ENCODE data around the gene ANXA6.

The ANXA6 gene

GRCh38 chr5:151079838-151080612 lies 77.6 kb downstream of the ANXA6 start:
- peak overlapping the region; percentile 96 for H3K27ac ChIP-seq
- TF ChIP-seq, protein P1, sequence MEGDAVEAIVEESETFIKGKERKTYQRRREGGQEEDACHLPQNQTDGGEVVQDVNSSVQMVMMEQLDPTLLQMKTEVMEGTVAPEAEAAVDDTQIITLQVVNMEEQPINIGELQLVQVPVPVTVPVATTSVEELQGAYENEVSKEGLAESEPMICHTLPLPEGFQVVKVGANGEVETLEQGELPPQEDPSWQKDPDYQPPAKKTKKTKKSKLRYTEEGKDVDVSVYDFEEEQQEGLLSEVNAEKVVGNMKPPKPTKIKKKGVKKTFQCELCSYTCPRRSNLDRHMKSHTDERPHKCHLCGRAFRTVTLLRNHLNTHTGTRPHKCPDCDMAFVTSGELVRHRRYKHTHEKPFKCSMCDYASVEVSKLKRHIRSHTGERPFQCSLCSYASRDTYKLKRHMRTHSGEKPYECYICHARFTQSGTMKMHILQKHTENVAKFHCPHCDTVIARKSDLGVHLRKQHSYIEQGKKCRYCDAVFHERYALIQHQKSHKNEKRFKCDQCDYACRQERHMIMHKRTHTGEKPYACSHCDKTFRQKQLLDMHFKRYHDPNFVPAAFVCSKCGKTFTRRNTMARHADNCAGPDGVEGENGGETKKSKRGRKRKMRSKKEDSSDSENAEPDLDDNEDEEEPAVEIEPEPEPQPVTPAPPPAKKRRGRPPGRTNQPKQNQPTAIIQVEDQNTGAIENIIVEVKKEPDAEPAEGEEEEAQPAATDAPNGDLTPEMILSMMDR (conservative IDR thresholded peaks at IDR 0.05), result no peak

- peak overlapping the region; percentile 96; the same call in 1 of the 2 replicates for H3K27ac ChIP-seq
- TF ChIP-seq, protein P1 (conservative IDR thresholded peaks at IDR 0.05), result no peak
Observed at GRCh38 chr5:151078490-151079262, 78.9 kb downstream of the ANXA6 start.

DNA sequence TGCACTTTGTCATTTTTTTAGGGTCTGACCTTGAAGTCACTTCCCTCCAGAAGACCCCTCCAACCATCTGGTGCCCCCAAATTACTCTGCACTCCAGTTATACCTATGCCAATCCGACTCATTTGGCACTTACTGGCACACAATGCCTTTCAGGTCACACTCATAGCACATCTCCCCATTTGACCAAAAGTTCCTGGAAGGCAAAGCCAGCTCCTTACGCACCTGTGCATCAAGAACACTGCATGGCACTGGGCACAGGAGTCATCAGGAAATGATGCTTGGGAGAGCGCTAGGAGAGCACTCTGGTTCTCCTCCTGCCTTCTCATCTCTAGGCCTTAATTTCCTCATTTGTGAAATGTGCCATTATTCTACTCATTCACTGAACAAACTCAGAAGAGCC lies 79.6 kb downstream of the ANXA6 start:
- H3K27ac ChIP-seq, result no peak overlapping the region
- TF ChIP-seq, protein P1 (conservative IDR thresholded peaks at IDR 0.05), result no peak

GRCh38 chr5:151077419-151077818 lies 80.2 kb downstream of the ANXA6 start:
- H3K27ac ChIP-seq, result no peak overlapping the region
- TF ChIP-seq, protein P1 (conservative IDR thresholded peaks at IDR 0.05), result no peak

DNA sequence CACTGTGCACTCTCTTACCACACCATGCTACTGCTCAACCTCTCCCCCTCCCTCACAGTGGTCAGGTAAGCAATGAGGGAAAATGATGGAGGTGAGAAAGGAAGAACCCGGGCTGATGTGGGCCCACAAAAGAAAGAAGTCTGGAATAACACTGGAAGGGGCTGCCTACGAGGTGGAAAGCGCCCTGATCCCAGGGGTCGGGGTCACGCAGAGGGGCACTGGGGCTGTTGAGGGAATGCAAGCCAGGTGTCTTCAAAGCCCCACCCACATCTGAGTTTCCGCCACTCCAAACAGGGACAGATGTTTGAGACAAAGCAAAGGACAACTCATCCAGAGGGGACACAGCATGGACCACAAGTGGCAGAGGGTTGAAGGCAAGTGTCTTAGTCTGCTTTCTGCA lies 81.0 kb downstream of the ANXA6 start:
- no peak overlapping the region for H3K27ac ChIP-seq
- TF ChIP-seq, protein P1 (conservative IDR thresholded peaks at IDR 0.05), result no peak

GRCh38 chr5:151075698-151076331 lies 81.8 kb downstream of the ANXA6 start:
- H3K27ac ChIP-seq, result no peak overlapping the region
- TF ChIP-seq, protein P1 (conservative IDR thresholded peaks at IDR 0.05), result no peak

DNA sequence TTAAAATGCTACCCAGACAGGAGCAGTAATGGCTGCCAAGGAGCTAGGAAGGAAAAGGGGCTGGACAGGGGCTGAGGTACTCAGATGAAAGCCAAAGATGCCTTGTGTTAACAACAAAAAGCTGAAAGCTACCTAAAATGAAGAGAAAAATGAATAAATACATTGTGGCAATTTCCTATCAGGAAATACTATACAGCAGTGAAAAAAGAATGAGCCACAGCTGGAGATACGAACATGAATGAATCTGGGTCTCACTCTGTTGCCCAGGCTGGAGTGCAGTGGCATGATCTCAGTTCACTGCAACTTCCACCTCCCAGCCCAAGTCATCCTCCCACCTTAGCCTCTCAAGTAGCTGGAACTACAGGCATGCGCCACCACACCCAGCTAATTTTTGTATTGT lies 83.0 kb downstream of the ANXA6 start:
- H3K27ac ChIP-seq, result no peak overlapping the region

More for the DNA sequence above, 83.0 kb downstream of the ANXA6 start:
- TF ChIP-seq, protein P1 (conservative IDR thresholded peaks at IDR 0.05), result no peak

Data from VCaP (cell line).